SU-DHL-6 (cell line): ENCODE measurements around the gene DCANP1.

Source experiments
- EZH2phosphoT487 ChIP-seq: fragments of 200-600 bp; sonication (generic), shearing (Covaris generic); conservative IDR thresholded peaks from 2 replicates; pipeline ENCODE4 v1.6.1; 2018; ENCODE audit warnings: mild to moderate bottlenecking, antibody characterized with exemption, low read length, moderate library complexity, mixed read lengths
- TF ChIP-seq, protein P1 (sequence below): fragments of 200-600 bp; sonication (generic); IDR thresholded peaks from one replicate; pipeline ENCODE4 v1.5.1; 2017; ENCODE audit warnings: antibody characterized with exemption, mild to moderate bottlenecking, low read length, moderate library complexity; ENCODE audit not compliant: insufficient read depth, poor library complexity, severe bottlenecking

DNA sequence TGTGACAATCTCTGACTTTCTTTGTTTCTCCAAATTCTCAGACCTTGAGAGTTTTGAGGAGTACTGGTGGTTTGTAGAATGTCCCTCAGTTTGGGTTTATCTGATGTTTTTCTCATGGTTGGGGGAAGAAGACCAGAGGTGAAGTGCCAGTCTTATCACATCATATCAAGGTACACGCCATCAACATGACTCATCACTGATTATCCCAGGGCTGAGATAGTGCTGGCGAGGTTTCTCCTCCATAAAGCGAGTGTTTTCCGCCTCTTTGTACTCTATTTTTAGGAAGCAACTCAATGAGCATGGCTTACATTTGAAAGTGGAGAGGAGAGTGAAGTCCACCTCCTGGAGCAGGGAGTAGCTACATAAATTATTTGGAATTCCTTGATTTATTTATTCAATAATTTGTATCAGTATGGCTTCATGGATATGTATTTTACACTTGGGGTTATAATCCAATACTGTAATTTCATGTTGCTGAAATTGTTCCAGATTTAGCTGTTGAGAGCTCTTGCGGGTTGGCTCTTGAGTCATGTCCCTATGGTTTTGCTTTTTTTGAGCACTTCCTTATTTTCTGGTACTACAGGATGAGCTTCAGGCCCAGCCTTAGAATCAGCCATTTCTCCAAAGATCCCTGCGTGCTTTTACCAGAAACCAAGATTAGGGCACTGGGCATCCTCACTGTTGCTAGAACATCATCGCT lies 23.9 kb downstream of the DCANP1 start:
- TF ChIP-seq, protein P1, sequence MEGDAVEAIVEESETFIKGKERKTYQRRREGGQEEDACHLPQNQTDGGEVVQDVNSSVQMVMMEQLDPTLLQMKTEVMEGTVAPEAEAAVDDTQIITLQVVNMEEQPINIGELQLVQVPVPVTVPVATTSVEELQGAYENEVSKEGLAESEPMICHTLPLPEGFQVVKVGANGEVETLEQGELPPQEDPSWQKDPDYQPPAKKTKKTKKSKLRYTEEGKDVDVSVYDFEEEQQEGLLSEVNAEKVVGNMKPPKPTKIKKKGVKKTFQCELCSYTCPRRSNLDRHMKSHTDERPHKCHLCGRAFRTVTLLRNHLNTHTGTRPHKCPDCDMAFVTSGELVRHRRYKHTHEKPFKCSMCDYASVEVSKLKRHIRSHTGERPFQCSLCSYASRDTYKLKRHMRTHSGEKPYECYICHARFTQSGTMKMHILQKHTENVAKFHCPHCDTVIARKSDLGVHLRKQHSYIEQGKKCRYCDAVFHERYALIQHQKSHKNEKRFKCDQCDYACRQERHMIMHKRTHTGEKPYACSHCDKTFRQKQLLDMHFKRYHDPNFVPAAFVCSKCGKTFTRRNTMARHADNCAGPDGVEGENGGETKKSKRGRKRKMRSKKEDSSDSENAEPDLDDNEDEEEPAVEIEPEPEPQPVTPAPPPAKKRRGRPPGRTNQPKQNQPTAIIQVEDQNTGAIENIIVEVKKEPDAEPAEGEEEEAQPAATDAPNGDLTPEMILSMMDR = no peak
- TF ChIP-seq EZH2phosphoT487 = no peak
